Adipocyte (in vitro differentiated cells): Measurements from ENCODE around the gene BAX.

Experiments used
- DNase-seq: peaks from one replicate; pipeline ENCODE4 v3.0.0-alpha.2; 2015; ENCODE audit warnings: low read depth
- H3K27me3 ChIP-seq: replicated peaks from 2 replicates; pipeline ENCODE4 v1.7.0; 2013; ENCODE audit warnings: mild to moderate bottlenecking, low read length, moderate library complexity; ENCODE audit not compliant: control insufficient read depth, insufficient read depth
- H3K36me3 ChIP-seq: 2 replicates; pipeline ENCODE4 v1.7.0; 2013; ENCODE audit warnings: low read length, mild to moderate bottlenecking, moderate library complexity; ENCODE audit not compliant: control insufficient read depth, insufficient read depth, severe bottlenecking
- H3K4me1 ChIP-seq: 2 replicates; pipeline ENCODE4 v1.7.0; 2013; ENCODE audit warnings: mild to moderate bottlenecking, low read length, moderate library complexity; ENCODE audit not compliant: control insufficient read depth, insufficient read depth
- H3K4me3 ChIP-seq: 2 replicates; pipeline ENCODE4 v1.7.0; 2013; ENCODE audit warnings: mild to moderate bottlenecking, low read length, moderate library complexity
- H3K9ac ChIP-seq: 2 replicates; pipeline ENCODE4 v1.7.0; 2013; ENCODE audit warnings: mild to moderate bottlenecking, low read length, moderate library complexity
- H3K9me3 ChIP-seq: 2 replicates; pipeline ENCODE4 v1.7.0; 2013; ENCODE audit warnings: mild to moderate bottlenecking, low read length, moderate library complexity; ENCODE audit not compliant: control insufficient read depth

BAX gene

GRCh38 chr19:48970923-48971395, 16.3 kb downstream of the BAX start:
- Histone ChIP-seq H3K27me3 (no peaks in the 10 kb centered on the region), H3K4me3 (no peak overlapping the region), H3K36me3 (peaks cover 84% of the 10 kb centered on the region), H3K9me3 (no peaks in the 10 kb centered on the region), H3K4me1 (peaks cover 34% of the 10 kb centered on the region), H3K9ac (no peak overlapping the region)
- peak; percentile 89 for DNase-seq

GRCh38 chr19:48975947-48976847, 21.5 kb downstream of the BAX start:
- Histone ChIP-seq H3K4me1 (no peaks in the 10 kb centered on the region), H3K36me3 (peaks cover 80% of the 10 kb centered on the region), H3K9ac (no peak overlapping the region), H3K4me3 (no peak overlapping the region), H3K9me3 (no peaks in the 10 kb centered on the region), H3K27me3 (no peaks in the 10 kb centered on the region)
- no peak for DNase-seq

DNA sequence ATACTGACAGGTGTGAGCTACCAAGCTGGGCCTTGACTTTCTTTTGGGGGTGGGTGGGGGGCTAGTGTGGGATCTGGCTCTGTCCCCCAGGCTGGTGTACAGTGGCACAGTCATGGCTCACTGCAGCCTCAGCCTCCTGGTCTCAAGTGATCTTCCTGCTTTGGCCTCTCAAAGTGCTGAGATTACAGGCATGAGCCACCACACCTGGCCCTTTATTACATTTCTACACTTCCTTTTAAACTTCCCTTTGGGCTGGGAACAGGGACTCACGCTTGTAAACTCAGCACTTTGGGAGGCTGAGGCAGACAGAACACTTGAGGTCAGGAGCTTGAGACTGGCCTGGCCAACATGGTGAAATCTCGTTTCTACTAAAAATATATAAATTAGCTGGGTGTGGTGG, 22.4 kb downstream of the BAX start:
- no peak for DNase-seq
- Histone ChIP-seq H3K9me3 (no peaks in the 10 kb centered on the region), H3K9ac (no peak overlapping the region), H3K4me3 (no peak overlapping the region), H3K4me1 (no peaks in the 10 kb centered on the region), H3K36me3 (peaks cover 82% of the 10 kb centered on the region), H3K27me3 (no peaks in the 10 kb centered on the region)

- Histone ChIP-seq H3K27me3 (no peaks in the 10 kb centered on the region), H3K36me3 (peaks cover 79% of the 10 kb centered on the region), H3K9ac (no peak overlapping the region), H3K4me3 (no peak overlapping the region), H3K9me3 (no peaks in the 10 kb centered on the region), H3K4me1 (no peaks in the 10 kb centered on the region)
- DNase-seq, result no peak
Observed at GRCh38 chr19:48982280-48982679, 27.6 kb downstream of the BAX start.

- Histone ChIP-seq H3K4me1 (peaks cover 12% of the 10 kb centered on the region), H3K27me3 (no peaks in the 10 kb centered on the region), H3K9ac (no peak overlapping the region), H3K9me3 (no peaks in the 10 kb centered on the region), H3K4me3 (no peak overlapping the region), H3K36me3 (peaks cover 71% of the 10 kb centered on the region)
- DNase-seq, result no peak
Observed at GRCh38 chr19:48985711-48986110, 31.0 kb downstream of the BAX start.

GRCh38 chr19:48986211-48986610, 31.5 kb downstream of the BAX start:
- H3K27me3 ChIP-seq, result no peaks in the 10 kb centered on the region
- no peak for DNase-seq
- H3K36me3 ChIP-seq, result peaks cover 70% of the 10 kb centered on the region
- no peak overlapping the region for H3K4me3 ChIP-seq
- H3K9me3 ChIP-seq, result no peaks in the 10 kb centered on the region
- no peak overlapping the region for H3K9ac ChIP-seq
- H3K4me1 ChIP-seq, result peaks cover 17% of the 10 kb centered on the region

DNA sequence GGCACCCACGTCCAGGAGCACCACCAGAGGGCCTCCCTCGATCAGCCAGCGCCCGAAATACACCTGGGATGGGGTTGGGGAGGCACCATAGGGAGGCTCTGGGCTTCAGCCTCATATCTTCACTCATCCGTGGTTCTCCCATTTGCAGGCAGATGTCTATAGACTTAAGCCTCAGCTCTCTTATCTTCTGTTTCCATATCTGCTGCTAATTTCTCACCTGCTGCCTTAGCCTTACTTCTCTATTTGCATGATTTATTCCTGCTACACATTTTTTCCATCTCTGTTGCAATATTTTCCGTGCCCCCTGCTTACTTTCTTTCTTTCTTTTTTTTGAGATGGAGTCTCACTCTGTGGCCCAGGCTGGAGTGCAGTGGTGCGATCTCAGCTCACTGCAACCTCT, 32.6 kb downstream of the BAX start:
- no peaks in the 10 kb centered on the region for H3K9me3 ChIP-seq
- no peak for DNase-seq
- no peaks in the 10 kb centered on the region for H3K27me3 ChIP-seq
- H3K9ac ChIP-seq, result peak overlapping the region; percentile 0
- peaks cover 23% of the 10 kb centered on the region for H3K4me1 ChIP-seq
- no peak overlapping the region for H3K4me3 ChIP-seq
- H3K36me3 ChIP-seq, result peaks cover 59% of the 10 kb centered on the region

- H3K27me3 ChIP-seq, result no peaks in the 10 kb centered on the region
- no peaks in the 10 kb centered on the region for H3K9me3 ChIP-seq
- H3K9ac ChIP-seq, result no peak overlapping the region
- no peak for DNase-seq
- H3K36me3 ChIP-seq, result peaks cover 50% of the 10 kb centered on the region
- peaks cover 23% of the 10 kb centered on the region for H3K4me1 ChIP-seq
- H3K4me3 ChIP-seq, result no peak overlapping the region
Observed at GRCh38 chr19:48988286-48988685, 33.6 kb downstream of the BAX start.

DNA sequence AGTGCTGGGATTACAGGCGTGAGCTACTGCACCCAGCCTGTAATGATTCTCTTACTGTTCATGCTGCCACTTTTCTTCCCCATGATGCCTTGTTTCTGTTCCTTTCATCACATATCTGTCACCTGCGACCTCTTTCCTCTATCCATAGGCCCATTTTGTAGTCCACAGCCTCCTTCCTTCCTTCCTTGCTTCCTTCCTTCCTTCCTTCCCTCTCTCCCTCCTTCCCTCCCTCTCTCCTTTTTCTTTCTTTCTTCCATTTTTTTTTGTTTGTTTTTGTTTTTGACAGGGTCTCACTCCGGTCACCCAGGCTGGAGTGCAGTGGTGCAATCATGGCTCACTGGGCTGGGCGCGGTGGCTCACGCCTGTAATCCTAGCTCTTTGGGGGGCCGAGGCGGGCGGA, 34.2 kb downstream of the BAX start:
- Histone ChIP-seq H3K4me1 (peaks cover 23% of the 10 kb centered on the region), H3K9ac (no peak overlapping the region), H3K4me3 (no peak overlapping the region), H3K36me3 (peaks cover 44% of the 10 kb centered on the region), H3K9me3 (no peaks in the 10 kb centered on the region), H3K27me3 (no peaks in the 10 kb centered on the region)
- no peak for DNase-seq

- H3K9ac ChIP-seq, result peak overlapping the region; percentile 100
- H3K4me1 ChIP-seq, result peaks cover 29% of the 10 kb centered on the region
- H3K9me3 ChIP-seq, result no peaks in the 10 kb centered on the region
- DNase-seq, result no peak
- H3K4me3 ChIP-seq, result peak overlapping the region; percentile 99
- H3K27me3 ChIP-seq, result no peaks in the 10 kb centered on the region
- peaks cover 39% of the 10 kb centered on the region for H3K36me3 ChIP-seq
Observed at GRCh38 chr19:48989701-48990291, 35.1 kb downstream of the BAX start.

GRCh38 chr19:48990400-48990799, 35.7 kb downstream of the BAX start:
- DNase-seq, result no peak
- Histone ChIP-seq H3K9me3 (no peaks in the 10 kb centered on the region), H3K4me1 (peaks cover 34% of the 10 kb centered on the region), H3K4me3 (peak overlapping the region; percentile 99), H3K36me3 (peaks cover 33% of the 10 kb centered on the region), H3K27me3 (no peaks in the 10 kb centered on the region), H3K9ac (peak overlapping the region; percentile 100)
